GF-D8 (cell line): Measurements from ENCODE around the gene SLC12A4.
"Not testable (repeated sequence)": the region's sequence is repeated elsewhere in the genome, so short reads cannot be mapped to it uniquely, and the experiment has no call there.

ENCODE experiments used
- DNase-seq: peaks from one replicate; lab custom pipeline; 2025; lab: John Stamatoyannopoulos, UW

The SLC12A4 gene

GRCh38 chr16:67926181-67926750 is 42.2 kb downstream of the SLC12A4 start:
- no peak for DNase-seq

GRCh38 chr16:67924140-67924906 is 44.1 kb downstream of the SLC12A4 start:
- DNase-seq, result no peak

GRCh38 chr16:67923414-67924116 is 44.9 kb downstream of the SLC12A4 start:
- no peak for DNase-seq

GRCh38 chr16:67922740-67923139 is 45.7 kb downstream of the SLC12A4 start:
- no peak for DNase-seq

- no peak for DNase-seq
These were observed 46.2 kb downstream of the SLC12A4 start for GRCh38 chr16:67922221-67922620.

- DNase-seq, result no peak
These were observed 48.7 kb downstream of the SLC12A4 start for GRCh38 chr16:67919622-67920221.

GRCh38 chr16:67917852-67918236 is 50.6 kb downstream of the SLC12A4 start:
- no peak for DNase-seq

GRCh38 chr16:67917140-67917851 is 51.1 kb downstream of the SLC12A4 start:
- DNase-seq, result no peak

GRCh38 chr16:67915831-67916723 is 52.4 kb downstream of the SLC12A4 start:
- no peak for DNase-seq

GRCh38 chr16:67915496-67915769 is 53.0 kb downstream of the SLC12A4 start:
- not testable (repeated sequence) for DNase-seq

- no peak for DNase-seq
These were observed 53.5 kb downstream of the SLC12A4 start for GRCh38 chr16:67914758-67915495.

- DNase-seq, result no peak
These were observed 58.3 kb downstream of the SLC12A4 start for GRCh38 chr16:67910158-67910557.

- no peak for DNase-seq
These were observed 59.2 kb downstream of the SLC12A4 start for GRCh38 chr16:67909056-67909742.

GRCh38 chr16:67907397-67908180 is 60.8 kb downstream of the SLC12A4 start:
- DNase-seq, result no peak

GRCh38 chr16:67902831-67903230 is 65.6 kb downstream of the SLC12A4 start:
- no peak for DNase-seq

GRCh38 chr16:67901734-67902133 is 66.7 kb downstream of the SLC12A4 start:
- DNase-seq, result no peak

GRCh38 chr16:67897231-67897630 is 71.2 kb downstream of the SLC12A4 start:
- no peak for DNase-seq

- no peak for DNase-seq
These were observed 74.6 kb downstream of the SLC12A4 start for GRCh38 chr16:67893743-67894399.
